ENCODE measurements around the gene SLC17A7.

The SLC17A7 gene

GRCh38 chr19:49396738-49397505, 44.4 kb downstream of the SLC17A7 start:
- no peak for TF ChIP-seq CTCF (IDR thresholded peaks at IDR 0.05; ENCODE audit: low read depth, low read length)
- no peak for TF ChIP-seq EZH2phosphoT487 (IDR thresholded peaks at IDR 0.05; ENCODE audit: low read depth)
- Histone ChIP-seq H3K4me3 (ENCODE audit: low read length) (no peak overlapping the region), H3K9ac (ENCODE audit: low read length) (no peak overlapping the region), H3K9me3 (ENCODE audit: insufficient read depth, low read length) (no peaks in the 10 kb centered on the region), H4K20me1 (ENCODE audit: insufficient read depth, low read length) (no peaks in the 10 kb centered on the region), H3K4me1 (ENCODE audit: low read length) (peaks cover 2% of the 10 kb centered on the region; the same call in 1 of the 2 replicates), H2AFZ (ENCODE audit: low read depth, low read length) (no peak overlapping the region), H3K79me2 (ENCODE audit: low read length) (no peaks in the 10 kb centered on the region), H3K27ac (ENCODE audit: low read length) (no peak overlapping the region), H3K27me3 (ENCODE audit: low read depth, low read length) (no peaks in the 10 kb centered on the region), H3K4me2 (ENCODE audit: low read length) (no peak overlapping the region), H3K36me3 (replicated peaks; ENCODE audit: low read depth, low read length) (no peaks in the 10 kb centered on the region)

- H3K4me2 ChIP-seq (ENCODE audit: low read length), result no peak overlapping the region
- no peaks in the 10 kb centered on the region for H3K79me2 ChIP-seq (ENCODE audit: low read length)
- H2AFZ ChIP-seq (ENCODE audit: low read depth, low read length), result no peak overlapping the region
- no peak overlapping the region for H3K4me3 ChIP-seq (ENCODE audit: low read length)
- no peaks in the 10 kb centered on the region for H3K27me3 ChIP-seq (ENCODE audit: low read depth, low read length)
- no peak overlapping the region for H3K27ac ChIP-seq (ENCODE audit: low read length)
- H4K20me1 ChIP-seq (ENCODE audit: insufficient read depth, low read length), result no peaks in the 10 kb centered on the region
- TF ChIP-seq CTCF (IDR thresholded peaks at IDR 0.05; ENCODE audit: low read depth, low read length) (no peak), EZH2phosphoT487 (IDR thresholded peaks at IDR 0.05; ENCODE audit: low read depth) (no peak)
- no peak overlapping the region for H3K9ac ChIP-seq (ENCODE audit: low read length)
- H3K4me1 ChIP-seq (ENCODE audit: low read length), result peaks cover 13% of the 10 kb centered on the region
- H3K9me3 ChIP-seq (ENCODE audit: insufficient read depth, low read length), result no peaks in the 10 kb centered on the region
- no peaks in the 10 kb centered on the region for H3K36me3 ChIP-seq (replicated peaks; ENCODE audit: low read depth, low read length)
These were observed 45.5 kb downstream of the SLC17A7 start for GRCh38 chr19:49395581-49396407.

- H4K20me1 ChIP-seq (ENCODE audit: insufficient read depth, low read length), result no peaks in the 10 kb centered on the region
- no peak overlapping the region for H3K4me2 ChIP-seq (ENCODE audit: low read length)
- H3K27ac ChIP-seq (ENCODE audit: low read length), result no peak overlapping the region
- no peak overlapping the region for H3K9ac ChIP-seq (ENCODE audit: low read length)
- no peaks in the 10 kb centered on the region for H3K27me3 ChIP-seq (ENCODE audit: low read depth, low read length)
- H3K4me3 ChIP-seq (ENCODE audit: low read length), result no peak overlapping the region
- no peaks in the 10 kb centered on the region for H3K79me2 ChIP-seq (ENCODE audit: low read length)
- no peak overlapping the region for H2AFZ ChIP-seq (ENCODE audit: low read depth, low read length)
- H3K4me1 ChIP-seq (ENCODE audit: low read length), result peaks cover 22% of the 10 kb centered on the region
- TF ChIP-seq EZH2phosphoT487 (IDR thresholded peaks at IDR 0.05; ENCODE audit: low read depth), result no peak
- H3K9me3 ChIP-seq (ENCODE audit: insufficient read depth, low read length), result no peaks in the 10 kb centered on the region
- H3K36me3 ChIP-seq (replicated peaks; ENCODE audit: low read depth, low read length), result no peaks in the 10 kb centered on the region
These were observed 47.4 kb downstream of the SLC17A7 start for GRCh38 chr19:49393881-49394280.

- 0 out of 2 replicates have a peak overlapping the region, but pooled peaks have one; percentile 13 for H2AFZ ChIP-seq (ENCODE audit: low read depth, low read length)
- H3K9ac ChIP-seq (ENCODE audit: low read length), result no peak overlapping the region; the same call in 1 of the 2 replicates
- peaks cover 41% of the 10 kb centered on the region for H3K4me1 ChIP-seq (ENCODE audit: low read length)
- H3K9me3 ChIP-seq (ENCODE audit: insufficient read depth, low read length), result no peaks in the 10 kb centered on the region
- no peak overlapping the region for H3K27ac ChIP-seq (ENCODE audit: low read length)
- H4K20me1 ChIP-seq (ENCODE audit: insufficient read depth, low read length), result no peaks in the 10 kb centered on the region
- H3K36me3 ChIP-seq (replicated peaks; ENCODE audit: low read depth, low read length), result no peaks in the 10 kb centered on the region
- no peaks in the 10 kb centered on the region for H3K27me3 ChIP-seq (ENCODE audit: low read depth, low read length)
- TF ChIP-seq CTCF (IDR thresholded peaks at IDR 0.05; ENCODE audit: low read depth, low read length) (peak; percentile 98), EZH2phosphoT487 (IDR thresholded peaks at IDR 0.05; ENCODE audit: low read depth) (no peak)
- no peaks in the 10 kb centered on the region for H3K79me2 ChIP-seq (ENCODE audit: low read length)
- peak overlapping the region; percentile 19; the same call in 1 of the 2 replicates for H3K4me3 ChIP-seq (ENCODE audit: low read length)
- H3K4me2 ChIP-seq (ENCODE audit: low read length), result peak overlapping the region; percentile 62
These were observed 49.5 kb downstream of the SLC17A7 start for GRCh38 chr19:49391581-49392399.
